Measurements from ENCODE around the gene MBD2.
A peak's percentile ranks its signal among the peaks of the same experiment; 100 is the strongest.
"Not testable (repeated sequence)": the region's sequence is repeated elsewhere in the genome, so short reads cannot be mapped to it uniquely, and the experiment has no call there.

MBD2 gene

DNA sequence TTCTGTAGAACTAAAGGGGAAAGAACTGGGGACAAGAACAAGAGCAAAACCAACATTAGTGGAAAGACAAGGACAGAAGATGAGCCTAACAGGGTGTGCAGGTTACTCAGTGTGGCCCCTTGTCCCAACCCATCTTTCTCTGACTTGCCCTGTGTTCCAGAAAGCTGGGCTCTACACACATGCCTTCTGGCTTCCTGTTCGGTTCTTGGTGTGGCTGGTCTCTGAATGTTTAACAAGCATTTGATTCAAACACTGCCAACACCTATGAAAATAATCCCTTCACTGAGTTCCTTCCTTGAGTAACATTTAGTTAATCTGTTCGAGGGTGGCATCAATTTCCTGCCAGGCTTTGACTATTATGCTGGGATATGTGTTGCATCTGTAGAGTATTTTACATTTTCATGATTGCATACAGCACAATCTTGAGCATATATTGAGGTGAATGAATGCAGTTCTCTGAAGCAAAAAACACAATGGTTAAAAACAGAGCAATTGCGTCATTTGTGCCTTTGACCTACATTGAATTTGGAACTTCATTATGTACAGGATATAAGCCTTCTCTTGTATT lies 83.3 kb downstream of the MBD2 start:
- no peak for DNase-seq

DNA sequence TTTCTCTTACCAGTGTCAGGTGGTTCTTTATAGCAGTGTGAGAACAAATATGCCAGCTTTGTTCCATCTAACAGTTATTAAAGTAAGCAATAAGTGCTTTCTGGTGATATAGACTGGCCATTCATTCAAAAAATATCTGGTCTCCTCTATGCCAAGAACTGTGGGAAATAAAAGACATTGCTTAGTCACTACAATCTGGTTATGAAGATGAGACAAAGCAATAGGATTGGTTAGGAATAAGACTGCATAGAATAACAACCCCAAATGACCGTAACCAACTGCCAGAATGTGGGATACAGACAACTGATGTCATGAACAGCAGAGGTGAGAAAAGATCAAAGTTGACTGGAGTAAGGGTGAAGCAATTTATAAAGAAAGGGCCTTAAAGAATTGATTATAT lies 83.8 kb downstream of the MBD2 start:
- no peak for DNase-seq

DNA sequence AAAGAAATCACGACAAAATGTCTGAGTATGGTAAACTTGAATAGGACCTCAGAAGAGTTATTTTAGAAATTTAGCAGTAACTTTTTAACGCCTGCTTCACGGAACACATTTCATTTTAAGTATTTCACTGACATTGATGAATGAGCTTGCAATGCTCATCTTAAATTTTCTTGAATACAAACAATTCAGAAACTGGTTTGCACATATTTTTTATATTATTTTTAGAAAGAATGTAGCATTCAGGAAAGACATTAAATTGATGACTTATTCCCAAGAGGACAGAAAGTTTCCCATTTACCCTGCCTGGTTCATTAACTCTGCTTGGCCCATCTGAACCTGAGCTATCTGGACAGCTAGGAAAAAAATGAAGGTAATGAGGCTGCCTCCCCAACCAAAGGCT lies 89.3 kb downstream of the MBD2 start:
- DNase-seq, result no peak

DNA sequence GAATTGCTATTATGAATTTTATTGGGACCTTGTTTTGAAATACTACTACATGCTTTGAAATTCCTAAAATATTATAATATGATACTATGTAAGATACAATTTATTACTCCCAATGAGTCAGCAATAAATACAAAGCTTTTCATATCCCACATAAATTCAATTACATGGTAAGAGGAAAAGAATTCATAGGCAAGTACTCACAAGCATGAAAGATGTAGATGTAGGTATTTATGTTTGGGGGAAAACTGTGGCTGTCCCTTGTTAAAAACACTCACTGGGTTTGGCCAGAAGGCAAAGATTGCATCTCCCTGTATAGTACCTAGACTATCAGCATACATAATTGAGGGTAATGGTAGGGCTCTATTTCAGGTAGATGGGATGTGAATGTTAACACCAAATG lies 90.4 kb downstream of the MBD2 start:
- no peak for DNase-seq

DNA sequence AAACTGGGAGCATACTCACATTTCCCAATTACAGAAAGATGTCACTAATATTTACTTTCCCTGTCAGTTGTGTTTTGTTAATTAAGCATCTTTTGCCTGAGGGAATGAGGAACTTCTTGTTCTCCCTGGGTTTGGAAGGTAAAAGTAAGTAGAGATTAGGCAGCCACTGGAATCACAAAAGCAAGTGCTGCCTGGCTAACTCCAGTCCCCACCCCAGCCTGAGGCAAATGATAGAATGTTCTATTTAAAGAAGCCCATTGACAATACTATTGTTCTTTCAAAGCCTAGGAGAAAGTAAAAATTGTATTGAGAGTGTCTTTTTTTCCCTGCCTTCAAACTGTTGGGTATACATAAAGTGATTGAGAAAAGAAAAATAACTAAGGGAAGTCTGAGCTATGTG lies 93.8 kb downstream of the MBD2 start:
- no peak for DNase-seq

DNA sequence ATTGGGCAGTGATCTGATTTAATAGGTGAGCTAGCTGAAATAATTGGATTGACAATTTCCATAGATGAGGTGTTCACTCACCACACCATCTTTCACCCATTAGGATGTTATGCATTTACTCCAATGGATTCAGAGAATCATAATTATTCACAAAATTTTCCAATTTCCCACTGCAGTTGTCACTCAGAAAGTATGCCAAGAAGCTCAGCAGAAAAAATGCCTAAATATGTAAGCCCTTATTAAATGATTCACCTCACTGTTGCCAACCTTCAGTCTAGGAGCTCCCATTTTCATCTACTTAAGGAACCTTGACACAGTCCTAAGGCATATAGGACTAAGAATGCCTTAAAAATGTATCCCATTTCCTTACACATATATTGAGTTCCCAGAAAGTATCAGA lies 94.3 kb downstream of the MBD2 start:
- DNase-seq, result no peak

DNA sequence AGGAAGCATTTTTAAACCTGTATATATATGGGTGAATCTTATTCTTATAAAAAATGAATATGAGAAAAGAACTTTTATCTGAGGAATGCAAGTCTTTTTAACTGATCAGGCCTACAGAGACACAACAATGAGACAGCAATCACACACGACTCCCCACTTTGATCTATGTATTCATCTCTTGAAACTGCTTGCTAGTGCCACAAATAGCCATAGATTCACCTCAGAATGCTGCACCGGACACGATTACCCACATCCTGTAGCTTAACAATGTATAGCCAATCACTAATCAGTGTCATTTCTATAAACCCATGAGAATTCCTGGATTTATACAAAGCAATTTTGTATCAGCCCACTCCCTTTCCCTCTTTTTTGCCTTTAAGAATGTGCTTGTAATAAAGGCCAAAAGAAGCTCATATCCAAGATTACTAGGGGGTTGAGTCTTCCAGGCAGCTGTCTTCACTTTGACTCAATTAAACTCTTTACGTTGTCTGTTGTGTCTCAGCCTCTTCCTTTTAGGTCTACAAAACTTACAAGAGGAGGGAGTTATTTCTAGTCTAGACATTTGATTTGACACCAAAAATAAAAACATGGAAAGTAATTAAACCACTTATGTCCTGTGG lies 94.9 kb downstream of the MBD2 start:
- DNase-seq, result no peak

DNA sequence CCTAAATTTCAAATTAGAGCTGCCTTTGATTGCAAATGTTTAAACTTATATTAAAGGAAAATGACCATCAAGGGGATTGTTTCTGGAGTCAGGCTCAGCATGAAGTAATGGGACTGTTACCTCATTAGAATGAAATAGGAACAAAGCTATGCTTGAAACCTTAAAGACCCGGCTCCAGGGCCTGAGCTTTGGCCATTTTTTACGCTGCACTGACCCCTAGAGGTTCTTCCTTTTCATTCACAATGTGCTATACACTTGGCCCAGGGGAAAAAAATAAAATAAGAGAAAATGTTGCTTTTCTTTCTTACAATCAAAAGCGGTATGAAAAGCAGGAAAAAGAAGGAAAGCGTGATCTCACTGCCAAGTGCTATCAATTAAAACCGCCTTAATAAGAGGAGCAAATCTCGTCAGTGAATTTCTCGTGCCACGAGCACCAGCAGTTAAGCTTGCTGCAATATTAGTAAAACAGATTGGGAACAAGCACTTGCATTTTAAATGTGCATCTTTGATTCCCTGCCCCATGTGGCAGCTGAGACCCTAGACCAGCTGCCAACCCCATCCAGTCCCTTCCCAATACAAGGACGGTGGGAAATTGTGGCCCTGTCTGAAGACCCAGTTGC lies 96.6 kb downstream of the MBD2 start:
- DNase-seq, result peak; percentile 17

DNA sequence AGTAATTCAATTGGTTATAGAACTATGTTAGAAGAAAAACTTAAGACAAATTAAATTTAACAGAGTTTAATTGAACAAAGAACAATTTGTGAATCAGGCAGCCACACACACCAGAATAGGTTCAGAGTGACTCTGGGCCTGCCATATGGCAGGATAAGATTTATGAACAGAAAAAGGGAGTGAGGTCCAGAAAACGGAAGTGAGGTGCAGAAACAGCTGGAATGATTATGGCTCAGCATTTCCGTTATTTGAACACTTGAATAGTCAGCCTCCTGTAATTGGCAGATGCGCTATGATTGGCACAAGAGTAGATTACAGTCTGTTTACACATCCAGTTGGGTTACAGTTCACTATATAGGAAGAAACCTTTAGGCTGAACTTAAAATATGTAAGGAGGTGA lies 99.0 kb downstream of the MBD2 start:
- no peak for DNase-seq

DNA sequence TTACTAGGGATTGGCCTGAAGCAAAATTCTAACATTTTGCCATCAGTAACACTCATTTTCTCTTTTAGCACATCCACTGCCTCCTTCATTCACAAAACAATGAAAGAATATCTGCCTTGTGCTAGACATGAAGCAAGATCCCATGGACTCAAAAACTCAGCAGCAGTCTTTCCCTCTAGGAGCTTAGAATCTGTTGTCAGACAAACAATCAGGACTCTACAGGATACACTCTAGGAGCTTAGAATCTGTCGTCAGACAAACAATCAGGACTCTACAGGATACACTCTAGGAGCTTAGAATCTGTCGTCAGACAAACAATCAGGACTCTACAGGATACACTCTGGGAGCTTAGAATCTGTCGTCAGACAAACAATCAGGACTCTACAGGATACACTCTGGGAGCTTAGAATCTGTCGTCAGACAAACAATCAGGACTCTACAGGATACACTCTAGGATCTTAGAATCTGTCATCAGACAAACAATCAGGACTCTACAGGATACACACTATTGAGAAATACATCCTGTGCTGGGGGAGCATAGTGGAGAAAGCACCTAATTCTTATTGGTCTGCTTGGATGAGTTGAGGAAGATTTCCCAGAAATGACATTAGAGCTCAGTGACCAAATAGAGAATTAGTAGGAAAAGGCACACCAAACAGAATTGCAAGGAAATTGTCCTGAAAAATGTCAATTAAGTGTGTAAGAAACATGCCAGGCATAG lies 100.6 kb downstream of the MBD2 start:
- not testable (repeated sequence) for DNase-seq

DNA sequence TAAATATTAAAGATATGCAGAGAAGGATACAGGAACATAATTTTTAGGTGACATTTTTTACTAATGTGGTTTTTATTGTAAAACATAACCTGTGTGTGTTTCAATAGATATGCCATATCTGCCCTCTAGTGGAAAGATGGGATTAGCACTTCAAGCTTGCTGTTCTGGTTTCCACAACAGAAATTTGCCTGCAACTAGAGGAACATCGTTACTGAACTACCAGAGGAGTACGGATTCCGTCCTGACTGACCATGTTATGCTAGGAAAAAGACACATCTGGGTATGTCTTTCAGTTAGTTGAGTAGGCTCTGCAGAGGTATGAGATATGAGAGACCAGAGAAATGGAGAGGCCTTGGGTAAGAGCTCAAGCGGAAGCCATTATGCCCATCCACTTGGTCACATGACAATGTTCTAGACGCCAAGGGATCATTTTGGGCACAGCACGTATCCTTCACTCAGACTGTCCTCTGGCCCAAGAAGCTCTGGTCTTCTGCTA lies 104.9 kb downstream of the MBD2 start:
- peak; percentile 58 for DNase-seq

DNA sequence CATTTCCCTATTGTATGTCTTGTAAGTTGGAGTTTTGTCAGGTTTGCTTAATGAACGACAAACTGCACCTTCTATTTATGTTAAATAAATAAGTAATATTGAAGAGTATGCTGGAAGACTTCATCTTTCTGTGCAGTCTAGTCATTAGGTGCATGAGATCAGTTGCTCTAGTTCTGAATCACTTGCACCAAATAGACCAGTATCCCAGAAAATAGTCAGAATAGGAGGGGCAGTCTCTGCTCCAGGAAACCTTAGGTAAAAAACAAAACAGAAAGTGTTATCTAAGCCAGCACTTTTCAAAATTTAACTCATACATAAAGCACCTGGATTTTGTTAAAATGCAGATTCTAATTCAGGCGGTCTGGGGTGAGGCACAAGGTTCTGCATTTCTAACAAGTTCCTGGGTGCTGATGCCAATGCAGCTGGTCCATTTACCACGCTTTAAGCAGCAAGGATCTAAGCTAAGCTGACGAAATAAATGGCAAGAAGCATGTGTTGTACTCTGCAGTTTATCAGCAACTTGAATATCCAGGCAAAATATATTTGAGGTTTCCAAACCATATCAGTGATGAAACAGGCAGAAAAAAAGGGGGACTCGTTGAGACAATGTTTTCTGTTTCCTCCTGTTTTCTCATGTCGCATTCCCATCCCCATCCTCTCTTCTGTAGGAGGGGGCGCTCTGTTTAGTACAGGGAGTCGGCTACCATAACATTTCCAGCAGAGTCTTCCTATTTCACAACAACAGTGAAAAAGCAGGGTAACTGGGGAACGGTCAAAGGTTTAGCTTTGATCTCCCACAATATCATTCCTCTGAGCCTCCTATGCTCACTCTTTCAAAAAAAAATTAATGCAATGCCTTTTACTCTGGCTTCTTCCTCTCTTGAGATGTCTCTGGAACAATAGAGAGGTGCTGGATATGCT lies 106.4 kb downstream of the MBD2 start:
- DNase-seq, result no peak

DNA sequence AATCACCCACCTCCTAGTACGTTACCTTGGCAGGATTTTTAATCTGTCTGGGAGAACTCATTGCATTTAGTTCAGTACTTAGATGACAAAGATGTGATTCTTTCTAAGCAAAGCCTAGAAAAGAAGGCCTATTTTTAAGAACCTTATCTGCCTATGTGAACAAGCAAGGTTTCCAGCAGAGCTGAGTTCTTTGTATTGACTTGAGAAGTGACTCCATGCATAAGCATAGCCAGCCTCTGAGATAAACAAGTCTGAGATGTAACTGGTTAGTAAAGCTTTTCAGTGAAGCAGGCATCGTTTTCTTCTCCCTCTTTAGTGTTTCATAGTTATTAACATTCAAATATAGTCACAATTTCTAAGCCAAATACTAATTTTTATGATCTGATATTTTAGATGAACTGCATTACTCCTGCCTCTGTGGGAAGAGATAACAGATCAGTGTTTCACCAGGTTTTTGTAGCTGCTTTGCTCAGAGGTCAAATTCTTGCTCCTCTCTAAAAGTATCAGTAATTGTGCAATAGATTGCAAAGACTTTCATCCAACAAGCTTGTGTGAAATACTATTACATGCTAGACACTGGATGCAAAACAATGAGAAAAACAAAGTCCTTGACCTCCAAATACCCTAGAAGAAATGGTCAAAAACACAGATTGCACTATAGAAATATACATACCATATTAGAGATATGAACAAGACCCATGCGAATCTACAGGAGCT lies 107.8 kb downstream of the MBD2 start:
- no peak for DNase-seq

DNA sequence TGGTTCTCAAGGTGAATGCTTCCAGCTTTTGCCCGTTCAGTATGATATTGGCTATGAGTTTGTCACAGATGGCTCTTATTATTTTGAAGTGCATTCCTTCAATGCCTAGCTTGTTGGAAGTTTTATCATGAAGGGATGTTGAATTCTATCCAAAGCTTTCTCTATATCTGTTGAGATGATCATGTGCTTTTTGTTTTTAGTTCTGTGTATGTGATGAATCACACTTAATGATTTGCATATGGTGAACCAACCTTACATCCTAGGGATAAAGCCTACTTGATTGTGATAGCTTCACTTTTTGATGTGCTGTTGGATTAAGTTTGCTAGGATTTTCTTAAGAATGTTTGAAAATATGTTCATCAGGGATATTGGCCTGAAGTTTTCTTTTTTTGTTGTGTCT lies 112.1 kb downstream of the MBD2 start:
- DNase-seq, result no peak

DNA sequence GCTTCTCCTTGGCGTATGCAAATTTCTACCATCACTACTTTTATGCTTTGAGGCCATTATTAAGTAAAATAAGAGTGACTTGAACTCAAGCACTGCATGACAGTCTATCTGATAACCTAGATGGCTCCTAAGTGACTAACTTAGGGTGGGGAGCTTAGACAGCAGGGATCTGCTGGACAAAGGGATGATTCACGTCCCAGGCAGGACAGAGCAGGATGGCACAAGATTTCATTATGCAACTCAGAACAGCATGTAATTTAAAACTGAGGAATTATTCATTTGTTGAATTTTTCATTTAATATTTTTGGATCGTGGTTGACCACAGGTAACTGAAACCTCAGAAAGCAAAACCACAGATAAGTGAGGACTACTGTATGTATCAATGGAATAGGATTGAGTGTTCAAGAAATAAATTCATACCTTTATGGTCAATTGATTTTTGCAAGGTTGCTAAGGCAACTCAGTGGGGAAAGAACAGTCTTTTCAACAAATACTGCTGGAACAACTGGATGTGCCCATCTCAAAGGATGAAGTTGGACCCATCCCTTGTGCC lies 115.3 kb downstream of the MBD2 start:
- no peak for DNase-seq

DNA sequence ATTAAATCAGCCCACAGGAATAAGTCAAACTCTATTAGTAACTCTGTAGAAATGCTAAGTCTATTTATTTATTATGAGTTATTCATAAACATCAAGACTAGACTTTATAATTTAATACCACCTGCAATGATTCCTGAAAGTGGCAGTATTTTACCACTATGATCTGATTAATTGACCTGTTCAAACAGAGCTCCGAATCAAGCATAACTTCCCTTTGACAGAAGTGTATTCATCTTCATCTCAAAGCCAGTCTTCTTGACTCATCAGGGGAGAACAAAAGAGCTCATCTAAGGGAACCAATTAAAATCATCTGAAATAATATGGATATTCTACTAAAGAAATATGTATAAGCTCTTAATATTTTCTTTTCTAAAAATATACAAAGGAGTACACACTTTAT lies 122.3 kb downstream of the MBD2 start:
- DNase-seq, result no peak
